Body of pancreas (tissue), 4 donors: Measurements from ENCODE around the gene TPRKB.

Experiments used
- POLR2A ChIP-seq, 3 donors: fragments of 450-650 bp; IDR thresholded peaks; one replicate each; pipeline ENCODE4 v1.6.1; 2016; ENCODE audit warnings: antibody characterized with exemption in 3 of 3, mild to moderate bottlenecking in 2 of 3
- TF ChIP-seq, protein P1 (sequence below), 7 experiments: fragments of 450-650 bp in 4 of 7; fragments of 200-600 bp in 3 of 7; sonication (generic) in 3 of 7; IDR thresholded peaks; one replicate each; pipeline ENCODE4 v1.5.1; 2016 to 2019; ENCODE audit warnings: antibody characterized with exemption in 7 of 7

DNA sequence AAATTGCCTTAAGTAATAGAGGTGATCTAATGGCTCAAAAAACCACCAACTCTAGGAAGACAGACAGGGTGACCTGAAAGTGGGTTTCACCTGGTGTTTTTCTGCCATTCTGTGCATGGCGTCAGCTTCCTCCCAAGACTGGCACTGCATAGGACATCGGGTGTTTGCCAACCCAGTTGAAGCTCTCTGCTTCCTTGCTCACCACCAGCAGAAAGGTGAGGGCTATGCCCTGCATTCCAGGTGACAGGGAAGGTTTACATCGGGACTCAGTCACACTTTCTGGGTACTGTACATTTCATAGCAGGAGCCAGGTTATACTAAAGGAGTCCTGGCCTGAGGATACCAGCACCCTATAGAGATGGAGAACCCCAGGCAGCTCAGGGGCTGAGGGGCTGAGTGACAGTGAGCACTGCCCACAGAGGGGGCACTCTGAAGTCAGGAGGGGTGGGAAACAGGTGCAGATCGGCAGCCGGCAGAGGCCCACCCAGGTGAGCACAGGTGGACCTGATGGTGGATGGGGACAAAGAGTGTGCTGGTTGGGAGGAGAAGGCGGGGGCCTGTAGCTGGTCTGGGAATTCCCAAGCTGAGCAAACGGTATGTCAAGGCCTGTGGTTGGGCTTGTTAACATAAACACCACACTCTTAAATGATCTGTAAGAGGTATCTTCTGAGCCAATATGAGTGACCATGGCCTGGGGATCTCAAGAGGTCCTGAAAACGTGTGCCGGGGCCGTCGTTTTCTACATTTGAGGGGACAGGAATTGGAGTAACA, 18.1 kb downstream of the TPRKB start:
- TF ChIP-seq, protein P1, sequence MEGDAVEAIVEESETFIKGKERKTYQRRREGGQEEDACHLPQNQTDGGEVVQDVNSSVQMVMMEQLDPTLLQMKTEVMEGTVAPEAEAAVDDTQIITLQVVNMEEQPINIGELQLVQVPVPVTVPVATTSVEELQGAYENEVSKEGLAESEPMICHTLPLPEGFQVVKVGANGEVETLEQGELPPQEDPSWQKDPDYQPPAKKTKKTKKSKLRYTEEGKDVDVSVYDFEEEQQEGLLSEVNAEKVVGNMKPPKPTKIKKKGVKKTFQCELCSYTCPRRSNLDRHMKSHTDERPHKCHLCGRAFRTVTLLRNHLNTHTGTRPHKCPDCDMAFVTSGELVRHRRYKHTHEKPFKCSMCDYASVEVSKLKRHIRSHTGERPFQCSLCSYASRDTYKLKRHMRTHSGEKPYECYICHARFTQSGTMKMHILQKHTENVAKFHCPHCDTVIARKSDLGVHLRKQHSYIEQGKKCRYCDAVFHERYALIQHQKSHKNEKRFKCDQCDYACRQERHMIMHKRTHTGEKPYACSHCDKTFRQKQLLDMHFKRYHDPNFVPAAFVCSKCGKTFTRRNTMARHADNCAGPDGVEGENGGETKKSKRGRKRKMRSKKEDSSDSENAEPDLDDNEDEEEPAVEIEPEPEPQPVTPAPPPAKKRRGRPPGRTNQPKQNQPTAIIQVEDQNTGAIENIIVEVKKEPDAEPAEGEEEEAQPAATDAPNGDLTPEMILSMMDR (IDR thresholded peaks at IDR 0.05): no peak
- no peak for TF ChIP-seq POLR2A (IDR thresholded peaks at IDR 0.05)
